Measurements from ENCODE around the gene HIBADH.

The HIBADH gene

GRCh38 chr7:27478556-27478955 lies 184.1 kb downstream of the HIBADH start:
- no peak for DNase-seq

DNA sequence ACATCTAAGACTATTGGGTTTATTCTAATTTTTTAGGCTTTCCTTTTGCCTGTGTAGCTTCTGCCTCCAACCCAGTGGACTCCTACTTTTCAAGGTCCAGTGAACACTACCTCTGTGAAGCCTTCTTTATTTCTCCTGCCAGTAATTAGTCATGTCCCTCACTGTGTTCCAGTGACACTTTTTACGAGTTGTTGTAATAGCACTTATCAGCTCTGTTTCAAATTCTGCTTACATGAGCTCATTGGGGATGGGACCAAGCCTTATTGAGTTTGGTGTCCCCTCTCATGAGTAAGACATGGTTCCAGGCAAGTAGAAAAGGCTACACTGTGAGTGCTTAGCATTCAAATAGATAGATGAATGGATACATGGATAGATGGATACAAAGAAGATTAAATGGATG lies 184.6 kb downstream of the HIBADH start:
- DNase-seq: no peak

GRCh38 chr7:27476493-27476892 lies 186.2 kb downstream of the HIBADH start:
- no peak for DNase-seq

Measured in NCI-H1417 (cell line).